ENCODE measurements around the gene CHRNA5.
"Not testable (repeated sequence)": the region's sequence is repeated elsewhere in the genome, so short reads cannot be mapped to it uniquely, and the experiment has no call there.

CHRNA5 gene

DNA sequence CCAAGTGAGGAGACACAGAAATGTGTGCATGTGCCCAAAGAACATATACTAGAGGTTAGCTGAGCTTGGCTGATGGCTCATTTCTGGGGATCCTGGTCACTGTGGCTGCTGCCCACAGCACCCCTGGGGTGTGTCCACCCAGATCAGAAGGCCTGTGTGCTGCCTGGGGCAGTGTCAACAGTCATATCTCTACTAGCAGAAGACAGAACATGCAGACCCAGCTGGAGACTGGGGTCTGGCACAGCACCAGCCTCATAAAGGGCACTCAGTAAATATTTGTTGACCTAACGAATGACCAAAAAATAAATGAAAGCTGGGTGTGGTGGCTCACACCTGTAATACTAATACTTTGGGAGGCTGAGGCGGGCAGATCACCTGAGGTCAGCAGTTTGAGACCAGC, 39.1 kb downstream of the CHRNA5 start:
- Histone ChIP-seq H2AK5ac (ENCODE audit: low read depth, low read length) (no peak overlapping the region), H3K4me3 (ENCODE audit: low read length in 2 of 2) (no peak overlapping the region), H2AFZ (ENCODE audit: low read length) (no peak overlapping the region), H3K36me3 (replicated peaks in 1 of 2; ENCODE audit: control insufficient read depth in 2 of 2, insufficient read depth in 2 of 2, low read length in 2 of 2) (peaks cover 4 to 8% of the 10 kb centered on the region in 2 donors), H3K27me3 (ENCODE audit: control insufficient read depth in 3 of 3, insufficient read depth in 3 of 3, low read depth in 1 of 3, low read length in 3 of 3) (no peaks in the 10 kb centered on the region), H3K4me2 (ENCODE audit: insufficient read depth, low read length, poor library complexity, severe bottlenecking) (no peak overlapping the region), H3K4ac (ENCODE audit: low read length) (no peak overlapping the region), H2BK120ac (ENCODE audit: low read depth, low read length) (no peak overlapping the region), H3K27ac (replicated peaks; ENCODE audit: low read length) (no peak overlapping the region), H3K23ac (ENCODE audit: low read depth, low read length, poor library complexity) (no peak overlapping the region), H2BK12ac (ENCODE audit: low read length) (no peak overlapping the region), H2BK5ac (ENCODE audit: low read length) (no peak overlapping the region), H4K91ac (ENCODE audit: low read depth, low read length, poor library complexity) (no peak overlapping the region), H3K18ac (ENCODE audit: low read length) (no peak overlapping the region), H4K8ac (ENCODE audit: low read depth, low read length) (no peak overlapping the region), H3K4me1 (ENCODE audit: control insufficient read depth in 2 of 2, insufficient read depth in 1 of 2, low read depth in 1 of 2, low read length in 2 of 2) (no peaks in the 10 kb centered on the region), H3K14ac (ENCODE audit: low read length) (no peak overlapping the region), H3K9me3 (replicated peaks in 1 of 2; ENCODE audit: control insufficient read depth in 2 of 2, insufficient read depth in 1 of 2, low read depth in 1 of 2, low read length in 2 of 2) (peaks cover 0 to 6% of the 10 kb centered on the region in 2 donors), H3K9ac (ENCODE audit: low read depth, low read length, poor library complexity) (no peak overlapping the region), H3K79me1 (ENCODE audit: low read depth, low read length) (no peaks in the 10 kb centered on the region), H2BK15ac (ENCODE audit: low read length) (no peak overlapping the region)
- WGBS, 2 donors (ENCODE audit: extremely low coverage in 2 of 2, insufficient read length in 2 of 2, insufficient replicate concordance in 1 of 2) = no CpG with 5 or more reads among the region's 2 CpGs
- DNase-seq (ENCODE audit: low spot score) = no peak

DNA sequence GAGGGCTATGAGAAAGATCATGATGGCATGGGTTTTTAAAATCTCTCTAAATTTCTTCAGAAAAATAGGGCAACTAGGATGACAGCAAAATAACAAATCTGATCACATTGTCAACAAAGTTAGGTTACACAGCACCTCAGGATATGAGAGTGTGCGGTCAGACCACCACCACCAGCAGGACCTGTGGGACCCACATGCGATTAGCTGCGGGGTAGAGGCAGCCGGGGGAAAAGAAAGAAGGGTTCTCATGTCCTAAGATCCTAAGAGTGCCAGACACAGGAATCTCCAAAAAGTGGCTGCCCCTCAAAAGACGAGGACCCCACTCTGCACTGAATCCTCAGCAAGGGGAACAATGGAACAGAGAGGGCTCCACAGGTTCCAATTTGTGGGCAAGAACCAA, 39.9 kb downstream of the CHRNA5 start:
- H2BK12ac ChIP-seq (ENCODE audit: low read length) = no peak overlapping the region
- H3K14ac ChIP-seq (ENCODE audit: low read length) = no peak overlapping the region
- H3K4me1 ChIP-seq (ENCODE audit: control insufficient read depth in 2 of 2, insufficient read depth in 1 of 2, low read depth in 1 of 2, low read length in 2 of 2) = no peaks in the 10 kb centered on the region
- no peak overlapping the region for H3K4me3 ChIP-seq (ENCODE audit: low read length in 2 of 2)
- H3K27ac ChIP-seq (replicated peaks; ENCODE audit: low read length) = no peak overlapping the region
- H3K79me1 ChIP-seq (ENCODE audit: low read depth, low read length) = no peaks in the 10 kb centered on the region
- H3K18ac ChIP-seq (ENCODE audit: low read length) = no peak overlapping the region
- no peak overlapping the region for H3K9ac ChIP-seq (ENCODE audit: low read depth, low read length, poor library complexity)
- no peak overlapping the region for H4K91ac ChIP-seq (ENCODE audit: low read depth, low read length, poor library complexity)
- no peak overlapping the region for H3K4ac ChIP-seq (ENCODE audit: low read length)
- H3K27me3 ChIP-seq (ENCODE audit: control insufficient read depth in 3 of 3, insufficient read depth in 3 of 3, low read depth in 1 of 3, low read length in 3 of 3) = no peaks in the 10 kb centered on the region
- WGBS, 2 donors (ENCODE audit: extremely low coverage in 2 of 2, insufficient read length in 2 of 2, insufficient replicate concordance in 1 of 2) = no CpG with 5 or more reads among the region's 5 CpGs
- H3K23ac ChIP-seq (ENCODE audit: low read depth, low read length, poor library complexity) = no peak overlapping the region
- peaks cover 0 to 6% of the 10 kb centered on the region in 2 donors for H3K9me3 ChIP-seq (replicated peaks in 1 of 2; ENCODE audit: control insufficient read depth in 2 of 2, insufficient read depth in 1 of 2, low read depth in 1 of 2, low read length in 2 of 2)
- H2BK5ac ChIP-seq (ENCODE audit: low read length) = no peak overlapping the region
- no peak overlapping the region for H2BK120ac ChIP-seq (ENCODE audit: low read depth, low read length)
- H3K4me2 ChIP-seq (ENCODE audit: insufficient read depth, low read length, poor library complexity, severe bottlenecking) = no peak overlapping the region
- H3K36me3 ChIP-seq (replicated peaks in 1 of 2; ENCODE audit: control insufficient read depth in 2 of 2, insufficient read depth in 2 of 2, low read length in 2 of 2) = peaks cover 4 to 8% of the 10 kb centered on the region in 2 donors
- no peak overlapping the region for H2AFZ ChIP-seq (ENCODE audit: low read length)
- H2AK5ac ChIP-seq (ENCODE audit: low read depth, low read length) = no peak overlapping the region
- H2BK15ac ChIP-seq (ENCODE audit: low read length) = no peak overlapping the region
- DNase-seq (ENCODE audit: low spot score) = no peak
- H4K8ac ChIP-seq (ENCODE audit: low read depth, low read length) = no peak overlapping the region

DNA sequence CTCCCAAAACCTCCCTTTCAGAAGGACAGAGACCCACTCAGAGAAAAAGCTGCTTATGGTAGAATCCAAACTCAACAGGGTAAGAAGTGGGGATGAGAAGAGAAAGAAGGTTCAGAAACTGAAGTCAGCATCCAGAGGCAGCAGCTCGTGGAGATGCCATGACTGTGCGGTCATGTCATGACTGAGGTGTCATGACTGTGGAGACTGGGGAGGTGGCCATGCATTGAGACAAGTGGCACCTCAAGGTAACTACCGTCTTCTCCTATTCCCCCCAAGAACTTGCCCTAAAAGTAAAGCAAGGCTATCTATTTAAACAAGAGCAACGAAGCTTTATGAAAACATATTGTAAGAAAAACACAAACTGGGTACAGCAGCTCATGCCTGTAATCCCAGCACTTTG, 40.4 kb downstream of the CHRNA5 start:
- Histone ChIP-seq H3K4me2 (ENCODE audit: insufficient read depth, low read length, poor library complexity, severe bottlenecking) (no peak overlapping the region), H2BK12ac (ENCODE audit: low read length) (no peak overlapping the region), H2BK120ac (ENCODE audit: low read depth, low read length) (no peak overlapping the region), H3K23ac (ENCODE audit: low read depth, low read length, poor library complexity) (no peak overlapping the region), H4K91ac (ENCODE audit: low read depth, low read length, poor library complexity) (no peak overlapping the region), H3K4ac (ENCODE audit: low read length) (no peak overlapping the region), H3K27me3 (ENCODE audit: control insufficient read depth in 3 of 3, insufficient read depth in 3 of 3, low read depth in 1 of 3, low read length in 3 of 3) (no peaks in the 10 kb centered on the region), H2BK15ac (ENCODE audit: low read length) (no peak overlapping the region), H2AFZ (ENCODE audit: low read length) (no peak overlapping the region), H3K4me1 (ENCODE audit: control insufficient read depth in 2 of 2, insufficient read depth in 1 of 2, low read depth in 1 of 2, low read length in 2 of 2) (no peaks in the 10 kb centered on the region), H4K8ac (ENCODE audit: low read depth, low read length) (no peak overlapping the region), H3K14ac (ENCODE audit: low read length) (no peak overlapping the region), H2AK5ac (ENCODE audit: low read depth, low read length) (no peak overlapping the region), H3K9ac (ENCODE audit: low read depth, low read length, poor library complexity) (no peak overlapping the region), H3K18ac (ENCODE audit: low read length) (no peak overlapping the region), H3K79me1 (ENCODE audit: low read depth, low read length) (no peaks in the 10 kb centered on the region), H3K36me3 (replicated peaks in 1 of 2; ENCODE audit: control insufficient read depth in 2 of 2, insufficient read depth in 2 of 2, low read length in 2 of 2) (peaks cover 4 to 8% of the 10 kb centered on the region in 2 donors), H2BK5ac (ENCODE audit: low read length) (no peak overlapping the region), H3K9me3 (replicated peaks in 1 of 2; ENCODE audit: control insufficient read depth in 2 of 2, insufficient read depth in 1 of 2, low read depth in 1 of 2, low read length in 2 of 2) (peaks cover 0 to 6% of the 10 kb centered on the region in 2 donors), H3K4me3 (ENCODE audit: low read length in 2 of 2) (no peak overlapping the region), H3K27ac (replicated peaks; ENCODE audit: low read length) (no peak overlapping the region)
- no peak for DNase-seq (ENCODE audit: low spot score)
- WGBS, 2 donors (ENCODE audit: extremely low coverage in 2 of 2, insufficient read length in 2 of 2, insufficient replicate concordance in 1 of 2) = no CpG with 5 or more reads among the region's 4 CpGs

DNA sequence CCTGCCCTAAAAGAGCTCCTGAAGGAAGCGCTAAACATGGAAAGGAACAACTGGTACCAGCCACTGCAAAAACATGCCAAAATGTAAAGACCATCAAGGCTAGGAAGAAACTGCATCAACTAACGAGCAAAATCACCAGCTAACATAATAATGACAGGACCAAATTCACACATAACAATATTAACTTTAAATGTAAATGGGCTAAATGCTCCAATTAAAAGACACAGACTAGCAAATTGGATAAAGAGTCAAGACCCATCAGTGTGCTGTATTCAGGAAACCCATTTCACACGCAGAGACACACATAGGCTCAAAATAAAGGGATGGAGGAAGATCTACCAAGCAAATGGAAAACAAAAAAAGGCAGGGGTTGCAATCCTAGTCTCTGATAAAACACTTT, 44.2 kb downstream of the CHRNA5 start:
- H3K4me3 ChIP-seq (ENCODE audit: low read length in 2 of 2); H4K91ac ChIP-seq (ENCODE audit: low read depth, low read length, poor library complexity); H3K4me1 ChIP-seq (ENCODE audit: control insufficient read depth in 2 of 2, insufficient read depth in 1 of 2, low read depth in 1 of 2, low read length in 2 of 2); H2BK120ac ChIP-seq (ENCODE audit: low read depth, low read length); DNase-seq (ENCODE audit: low spot score); H3K18ac ChIP-seq (ENCODE audit: low read length); H3K4me2 ChIP-seq (ENCODE audit: insufficient read depth, low read length, poor library complexity, severe bottlenecking); H2AK5ac ChIP-seq (ENCODE audit: low read depth, low read length); H3K79me1 ChIP-seq (ENCODE audit: low read depth, low read length); H2AFZ ChIP-seq (ENCODE audit: low read length); H3K27ac ChIP-seq (replicated peaks; ENCODE audit: low read length); H3K14ac ChIP-seq (ENCODE audit: low read length); H3K9me3 ChIP-seq (replicated peaks in 1 of 2; ENCODE audit: control insufficient read depth in 2 of 2, insufficient read depth in 1 of 2, low read depth in 1 of 2, low read length in 2 of 2); H3K36me3 ChIP-seq (replicated peaks in 1 of 2; ENCODE audit: control insufficient read depth in 2 of 2, insufficient read depth in 2 of 2, low read length in 2 of 2); H3K27me3 ChIP-seq (ENCODE audit: control insufficient read depth in 3 of 3, insufficient read depth in 3 of 3, low read depth in 1 of 3, low read length in 3 of 3); H2BK15ac ChIP-seq (ENCODE audit: low read length); H3K4ac ChIP-seq (ENCODE audit: low read length); H2BK5ac ChIP-seq (ENCODE audit: low read length); H3K23ac ChIP-seq (ENCODE audit: low read depth, low read length, poor library complexity); H2BK12ac ChIP-seq (ENCODE audit: low read length); H4K8ac ChIP-seq (ENCODE audit: low read depth, low read length); H3K9ac ChIP-seq (ENCODE audit: low read depth, low read length, poor library complexity): not testable (repeated sequence)
- no CpG with 5 or more reads among the region's 3 CpGs for WGBS, 2 donors (ENCODE audit: extremely low coverage in 2 of 2, insufficient read length in 2 of 2, insufficient replicate concordance in 1 of 2)

All from neuronal stem cell (in vitro differentiated cells).